ENCODE measurements around the gene RFTN1. TPM values are rescaled to one million over a fixed set of nuclear protein-coding genes. Genes with fewer than 3 reads are reported as not detected.

RFTN1 gene
- total and polyA plus RNA-seq, 9 of the 15 experiments (the other 6 are each of a cell fraction or from before 2014, with no cell fraction given) = 0.08 to 0.51 (median 0.11) TPM; not detected in 6

- H3K4me1 ChIP-seq (replicated peaks in 1 of 2; ENCODE audit: control insufficient read depth in 2 of 2, insufficient read depth in 2 of 2, low read length in 2 of 2) = no peaks in the 10 kb centered on the region
- in situ Hi-C loops (cut with MboI) = no loop called here
- ATAC-seq = no peak
- H3K27ac ChIP-seq (ENCODE audit: extremely low read depth, low read depth, low read length) = no peak overlapping the region
- DNase-seq (ENCODE audit: extremely low read depth in 1 of 4, low spot score in 3 of 4) = no peak
- no peaks in the 10 kb centered on the region for H3K36me3 ChIP-seq (ENCODE audit: control insufficient read depth, insufficient read depth, low read length)
- H3K4me2 ChIP-seq (ENCODE audit: insufficient read depth, low read length) = no peak overlapping the region
- no peak overlapping the region for H3K4me3 ChIP-seq
- ChIA-PET CTCF (ENCODE audit: low intra/inter-chr PET ratio) (no interaction called here), POLR2A (no interaction called here)
- WGBS (ENCODE audit: insufficient coverage, low coverage, missing lambda C conversion rate) = 0% methylated on average over 1 of the region's 1 CpG
- intact Hi-C loops (cut with micrococcal nuclease) = no loop called here
- H3K27me3 ChIP-seq (ENCODE audit: control insufficient read depth in 2 of 2, insufficient read depth in 2 of 2, low read length in 2 of 2) = peaks cover 20 to 31% of the 10 kb centered on the region in 2 experiments
- H3K9ac ChIP-seq (ENCODE audit: insufficient read depth in 1 of 2, low read depth in 2 of 2, low read length in 2 of 2) = no peak overlapping the region
- H4K20me1 ChIP-seq (replicated peaks; ENCODE audit: control insufficient read depth, insufficient read depth, low read length) = no peaks in the 10 kb centered on the region
- no peak overlapping the region for H2AFZ ChIP-seq (ENCODE audit: low read depth, low read length)
- no peaks in the 10 kb centered on the region for H3K9me1 ChIP-seq (ENCODE audit: control insufficient read depth, insufficient read depth, low read length)
- no peaks in the 10 kb centered on the region for H3K9me3 ChIP-seq (replicated peaks; ENCODE audit: control insufficient read depth, insufficient read depth, low read depth, low read length)
- no peak for FAIRE-seq
- no peaks in the 10 kb centered on the region for H3K79me2 ChIP-seq (ENCODE audit: control insufficient read depth, insufficient read depth, low read length)
- TF ChIP-seq DMBX1 (CRISPR knock-in tag; IDR thresholded peaks at IDR 0.05; ENCODE audit: borderline replicate concordance) = no peak
- no peak for TF ChIP-seq EGR1 (conservative IDR thresholded peaks at IDR 0.05)
- no peak for TF ChIP-seq MAFF (IDR thresholded peaks at IDR 0.05; ENCODE audit: low read length)
- TF ChIP-seq TRIM24 (IDR thresholded peaks at IDR 0.05) = no peak
- TF ChIP-seq ZNF324 (CRISPR knock-in tag; IDR thresholded peaks at IDR 0.05) = no peak
- TF ChIP-seq BDP1 (IDR thresholded peaks at IDR 0.05; ENCODE audit: insufficient read depth, insufficient read length) = no peak
- BruUV-seq (replicated peaks) = no TSS peak
These were observed 101.2 kb downstream of the RFTN1 start for GRCh38 chr3:16412192-16412800.

GRCh38 chr3:16411441-16411840 is 102.1 kb downstream of the RFTN1 start:
- Histone ChIP-seq H3K27me3 (ENCODE audit: control insufficient read depth in 2 of 2, insufficient read depth in 2 of 2, low read length in 2 of 2) (peaks cover 27 to 32% of the 10 kb centered on the region in 2 experiments; a peak in 4 of 5 replicates), H3K36me3 (ENCODE audit: control insufficient read depth, insufficient read depth, low read length) (no peaks in the 10 kb centered on the region), H3K4me3 (no peak overlapping the region), H3K9me3 (replicated peaks; ENCODE audit: control insufficient read depth, insufficient read depth, low read depth, low read length) (no peaks in the 10 kb centered on the region), H3K9me1 (ENCODE audit: control insufficient read depth, insufficient read depth, low read length) (no peaks in the 10 kb centered on the region), H3K4me1 (replicated peaks in 1 of 2; ENCODE audit: control insufficient read depth in 2 of 2, insufficient read depth in 2 of 2, low read length in 2 of 2) (no peaks in the 10 kb centered on the region), H3K4me2 (ENCODE audit: insufficient read depth, low read length) (no peak overlapping the region), H3K9ac (ENCODE audit: insufficient read depth in 1 of 2, low read depth in 2 of 2, low read length in 2 of 2) (no peak overlapping the region), H4K20me1 (replicated peaks; ENCODE audit: control insufficient read depth, insufficient read depth, low read length) (no peaks in the 10 kb centered on the region), H3K79me2 (ENCODE audit: control insufficient read depth, insufficient read depth, low read length) (no peaks in the 10 kb centered on the region), H3K27ac (ENCODE audit: extremely low read depth, low read depth, low read length) (no peak overlapping the region), H2AFZ (ENCODE audit: low read depth, low read length) (no peak overlapping the region)
- FAIRE-seq (no peak), DNase-seq (ENCODE audit: extremely low read depth in 1 of 4, low spot score in 3 of 4) (no peak), ATAC-seq (no peak)
- no peak for TF ChIP-seq KLF1 (tag; IDR thresholded peaks at IDR 0.05)
- no peak for TF ChIP-seq SAFB (IDR thresholded peaks at IDR 0.05; ENCODE audit: borderline replicate concordance, low read depth, low read length)
- no peak for TF ChIP-seq MYBL2 (IDR thresholded peaks at IDR 0.05; ENCODE audit: low read depth)
- TF ChIP-seq MYBL2 (CRISPR knock-in tag; IDR thresholded peaks at IDR 0.05; ENCODE audit: borderline replicate concordance) = no peak
- no peak for TF ChIP-seq KDM5B (IDR thresholded peaks at IDR 0.05; ENCODE audit: insufficient replicate concordance, low read depth, low read length)
- no peak for TF ChIP-seq SIX5 (IDR thresholded peaks at IDR 0.05; ENCODE audit: borderline replicate concordance in 1 of 2, insufficient read depth in 1 of 2, low read depth in 1 of 2, low read length in 2 of 2)
- TF ChIP-seq ZNF785 (CRISPR knock-in tag; IDR thresholded peaks at IDR 0.05) = no peak
- no peak for TF ChIP-seq ERF (CRISPR knock-in tag; IDR thresholded peaks at IDR 0.05)
- in situ Hi-C loops (cut with MboI) (no loop called here), intact Hi-C loops (cut with micrococcal nuclease) (no loop called here)
- ChIA-PET CTCF (ENCODE audit: low intra/inter-chr PET ratio) (no interaction called here), POLR2A (no interaction called here)
- WGBS (ENCODE audit: insufficient coverage, low coverage, missing lambda C conversion rate) = 2% methylated on average over 2 of the region's 2 CpGs
- BruUV-seq (replicated peaks) = no TSS peak
